Stromal cell of bone marrow (primary cell): ENCODE results near the gene SLFN12.
"Not testable (repeated sequence)": the region's sequence is repeated elsewhere in the genome, so short reads cannot be mapped to it uniquely, and the experiment has no call there.

Source experiments
- DNase-seq: peaks from one replicate; pipeline ENCODE4 v3.0.0-alpha.2; 2012; ENCODE audit warnings: low read depth

Gene SLFN12

GRCh38 chr17:35432176-35433074 lies at the start of gene SLFN12:
Gene SLFN12 (minus strand): TSS chr17:35432500. CDS start chr17:35423028, 9,472 bp downstream.
- peak; percentile 94 for DNase-seq

DNA sequence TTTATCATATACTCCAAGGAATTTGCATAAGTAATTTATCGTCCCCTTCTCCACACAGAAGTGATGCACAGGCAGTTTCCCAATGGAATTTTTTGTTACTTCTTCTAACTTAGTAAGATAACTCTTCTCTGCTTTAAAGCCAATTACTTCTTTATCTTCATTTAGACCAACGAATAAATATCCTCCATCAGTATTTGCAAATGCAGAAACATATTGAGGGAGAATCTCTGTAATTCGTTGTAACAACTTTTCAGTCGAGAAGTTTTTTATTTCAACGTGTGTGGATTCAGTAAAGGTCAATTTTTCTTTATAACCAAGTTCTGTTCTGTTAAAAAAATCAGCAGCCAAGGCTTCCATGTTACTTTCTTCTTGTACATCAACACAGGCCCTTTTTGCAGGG lies 47.0 kb upstream of the SLFN12 start:
- no peak for DNase-seq

GRCh38 chr17:35477248-35477647 lies 44.9 kb upstream of the SLFN12 start:
- no peak for DNase-seq

GRCh38 chr17:35476283-35476820 lies 44.1 kb upstream of the SLFN12 start:
- DNase-seq, result no peak

GRCh38 chr17:35468475-35468874 lies 36.2 kb upstream of the SLFN12 start:
- no peak for DNase-seq

DNA sequence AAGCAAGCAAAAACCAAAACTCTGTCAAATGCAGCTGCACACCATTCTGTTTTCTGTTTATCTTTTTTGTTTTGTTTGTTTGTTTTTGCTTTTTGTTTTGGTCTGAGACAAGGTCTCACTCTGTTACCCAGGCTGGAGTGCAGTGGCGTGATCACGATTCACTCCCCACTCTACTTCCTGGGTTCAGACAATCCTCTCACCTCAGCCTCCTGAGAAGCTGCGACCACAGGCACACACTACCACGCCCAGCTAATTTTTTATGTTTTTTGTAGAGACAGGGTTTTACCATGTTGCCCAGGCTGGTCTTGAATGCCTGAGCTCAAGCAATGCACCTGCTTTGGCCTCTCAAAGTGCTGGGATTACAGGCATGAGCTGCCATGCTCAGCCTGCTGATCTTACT lies 35.5 kb upstream of the SLFN12 start:
- DNase-seq, result no peak

- DNase-seq, result no peak
Measured at GRCh38 chr17:35460354-35460851, 28.1 kb upstream of the SLFN12 start.

DNA sequence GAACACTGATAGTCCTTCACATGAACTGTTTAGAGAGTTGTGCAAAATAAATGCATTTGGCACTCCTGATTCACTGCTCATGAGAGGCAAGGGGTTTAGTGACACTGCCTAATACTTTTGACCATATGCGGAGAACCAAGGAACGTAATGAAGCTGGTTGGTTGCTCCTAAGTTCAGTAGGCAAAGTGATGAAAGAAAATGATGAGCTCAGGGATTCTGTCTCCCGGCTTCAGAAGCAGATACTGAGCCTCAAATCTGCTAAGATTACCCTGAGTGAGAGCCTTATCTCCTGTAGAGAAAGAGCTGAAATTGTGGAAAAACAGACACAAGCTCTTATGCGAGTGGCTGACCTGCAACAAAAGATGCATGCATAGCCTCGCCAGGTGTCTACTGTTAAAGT lies 21.7 kb upstream of the SLFN12 start:
- not testable (repeated sequence) for DNase-seq

DNA sequence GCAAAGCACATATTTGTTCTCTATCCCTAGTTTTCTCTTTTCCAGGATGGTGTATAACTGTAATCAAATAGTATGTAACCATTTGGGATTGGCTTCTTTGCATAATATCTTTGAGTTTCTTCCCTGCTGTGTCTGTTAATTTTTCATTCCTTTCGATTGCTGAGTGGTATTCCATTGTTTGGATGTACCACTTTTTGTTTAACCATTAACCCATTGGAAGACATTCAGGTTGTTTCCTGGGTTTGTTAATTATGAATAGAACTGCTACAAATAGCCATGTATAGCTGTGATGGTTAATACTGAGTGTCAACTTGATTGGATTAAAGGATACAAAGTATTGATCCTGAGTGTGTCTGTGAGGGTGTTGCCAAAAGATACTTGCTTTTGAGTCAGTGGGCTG lies 20.9 kb upstream of the SLFN12 start:
- no peak for DNase-seq

GRCh38 chr17:35449371-35449931 lies 17.2 kb upstream of the SLFN12 start:
- DNase-seq, result no peak

GRCh38 chr17:35448899-35449227 lies 16.6 kb upstream of the SLFN12 start:
- no peak for DNase-seq

GRCh38 chr17:35448214-35448898 lies 16.1 kb upstream of the SLFN12 start, which contains the start of gene SLFN13:
Gene SLFN13 (minus strand): TSS chr17:35448766. CDS start chr17:35445680, 3,086 bp downstream.
- no peak for DNase-seq

DNA sequence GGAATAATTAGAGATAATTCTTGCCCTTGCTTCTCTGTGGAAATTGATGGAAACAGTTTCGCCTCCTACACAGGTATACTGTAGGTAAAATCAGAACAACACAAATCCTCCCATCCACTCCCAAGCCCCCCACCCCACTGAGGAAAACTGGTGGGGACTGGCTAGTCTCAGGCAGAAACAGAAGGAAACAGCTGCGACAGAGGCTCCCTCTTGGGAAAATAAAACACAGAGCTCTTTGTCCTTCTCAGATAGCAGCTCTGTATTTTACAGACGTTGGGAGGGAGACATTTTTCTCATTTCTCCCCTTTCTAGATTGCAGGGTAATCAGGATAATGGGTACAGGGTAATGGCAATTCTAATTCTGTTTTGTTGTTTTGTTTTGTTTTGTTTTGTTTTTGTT lies 15.2 kb upstream of the SLFN12 start:
- DNase-seq, result no peak

DNA sequence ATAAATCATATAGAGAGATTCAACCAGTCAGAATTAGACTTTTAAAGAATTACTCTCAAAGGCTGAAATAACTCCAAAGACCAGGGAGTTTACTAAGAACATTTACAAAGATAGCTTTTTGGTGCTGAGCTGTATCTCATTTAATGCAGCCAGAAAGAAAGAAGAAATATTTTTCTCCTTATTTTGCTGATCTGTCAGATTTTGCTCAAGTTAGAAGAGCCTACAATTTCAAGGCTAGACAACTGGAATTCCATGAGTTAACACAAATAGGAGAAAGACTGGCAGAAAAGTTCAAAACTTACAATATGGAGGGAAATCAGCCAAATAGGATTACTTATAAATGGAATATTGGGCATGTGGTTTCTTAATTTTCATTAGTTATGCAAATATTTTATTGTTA lies 6.1 kb upstream of the SLFN12 start:
- DNase-seq, result no peak

- DNase-seq, result peak; percentile 97
Measured at GRCh38 chr17:35433075-35433894, 985 bp upstream of the SLFN12 start.

DNA sequence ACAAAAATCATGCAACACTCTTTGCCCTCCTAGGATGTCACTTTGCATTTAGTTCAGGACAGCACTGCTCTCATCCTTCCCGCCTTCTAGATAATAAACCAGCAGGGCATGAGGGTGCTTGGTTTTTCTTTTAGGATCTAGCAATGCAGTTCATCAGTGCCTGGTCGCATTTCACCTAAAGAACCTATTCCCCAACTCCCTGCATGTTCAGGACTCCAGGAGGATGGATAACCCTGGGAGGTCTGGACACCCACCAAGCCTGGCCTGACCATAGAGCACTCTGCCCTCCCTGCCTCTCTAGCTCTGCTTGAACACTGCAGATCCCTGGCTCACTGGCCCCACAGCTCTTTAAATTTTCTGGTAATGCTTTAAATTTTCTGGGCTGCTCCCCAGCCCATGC lies 2.6 kb downstream of the SLFN12 start:
- DNase-seq, result no peak

DNA sequence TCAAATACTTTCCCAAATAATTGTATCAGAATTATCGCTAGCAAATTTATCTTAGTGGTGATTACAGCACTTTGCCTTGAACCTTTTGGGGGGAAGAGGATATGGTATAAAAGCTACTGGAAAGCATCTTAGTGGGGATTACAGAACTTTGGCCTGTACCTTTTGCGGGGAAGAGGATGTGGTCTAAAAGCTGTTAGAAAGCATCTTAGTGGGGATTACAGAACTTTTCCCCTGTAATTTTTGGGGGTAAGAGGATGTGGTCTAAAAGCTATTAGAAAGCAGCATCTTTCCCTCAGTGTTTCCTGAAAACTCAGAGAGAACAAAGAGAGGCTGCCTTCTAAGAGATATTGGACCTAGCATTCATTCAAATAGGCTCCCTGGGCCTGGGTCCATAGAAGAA lies 4.1 kb downstream of the SLFN12 start:
- no peak for DNase-seq

- DNase-seq, result no peak
Measured at GRCh38 chr17:35423761-35424160, 8.5 kb downstream of the SLFN12 start.

GRCh38 chr17:35421069-35421468 lies 11.2 kb downstream of the SLFN12 start:
- DNase-seq, result not testable (repeated sequence)

- DNase-seq, result no peak
Measured at GRCh38 chr17:35416659-35417058, 15.6 kb downstream of the SLFN12 start.

DNA sequence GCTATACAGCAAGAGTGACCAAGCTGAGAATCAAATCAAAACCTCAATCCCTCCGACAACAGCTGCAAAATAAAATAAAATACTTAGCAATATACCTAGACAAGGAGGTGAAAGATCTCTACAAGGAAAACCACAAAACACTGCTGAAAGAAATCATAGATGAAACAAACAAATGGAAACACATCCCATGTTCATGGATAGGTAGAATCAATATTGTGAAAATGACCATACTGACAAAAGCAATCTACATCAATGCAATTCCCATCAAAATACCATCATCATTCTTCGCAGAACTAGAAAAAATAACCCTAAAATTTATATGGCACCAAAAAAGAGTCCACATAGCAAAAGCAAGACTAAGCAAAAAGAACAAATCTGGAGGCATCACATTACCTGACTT lies 17.6 kb downstream of the SLFN12 start:
- not testable (repeated sequence) for DNase-seq

DNA sequence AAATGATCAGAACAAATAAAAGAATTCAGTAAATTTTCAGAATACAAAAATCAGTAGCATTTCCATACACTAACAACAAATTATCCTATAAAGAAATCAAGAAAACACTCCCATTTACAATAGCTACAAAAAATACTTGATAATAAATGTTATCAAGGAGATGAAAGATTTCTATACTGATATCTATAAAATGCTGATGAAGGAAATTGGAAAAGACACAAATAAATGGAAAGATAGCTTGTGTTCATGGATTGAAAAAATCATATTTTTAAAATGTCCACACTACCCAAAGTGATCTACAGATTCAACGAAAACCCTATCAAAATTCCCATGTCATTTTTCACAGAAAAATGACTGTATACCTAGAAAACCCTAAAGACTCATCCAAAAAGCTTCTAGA lies 18.1 kb downstream of the SLFN12 start:
- no peak for DNase-seq
